ENCODE results near the gene FBXL19.
A peak's percentile ranks its signal among the peaks of the same experiment; 100 is the strongest.

Gene FBXL19

DNA sequence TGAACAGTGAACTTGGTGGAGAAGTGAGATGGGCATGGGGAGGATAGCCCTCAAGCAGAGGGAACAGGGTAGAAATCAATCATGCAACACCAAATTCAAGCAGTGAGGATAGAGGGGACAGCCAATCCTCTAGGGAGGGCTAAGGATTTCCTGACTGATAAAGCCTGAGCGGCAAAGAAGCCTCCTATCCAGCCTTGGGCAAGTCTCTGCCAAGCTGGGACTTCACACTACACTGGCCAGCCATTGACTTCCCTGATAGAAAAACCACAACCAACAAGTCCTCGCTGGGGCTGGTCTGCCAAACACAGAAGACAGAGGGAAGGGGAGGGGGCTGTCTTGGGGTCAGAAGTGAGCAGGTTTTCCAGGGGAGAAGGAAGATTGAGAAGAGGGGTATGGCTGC, 2.5 kb upstream of the FBXL19 start:
- TF ChIP-seq, protein P1, sequence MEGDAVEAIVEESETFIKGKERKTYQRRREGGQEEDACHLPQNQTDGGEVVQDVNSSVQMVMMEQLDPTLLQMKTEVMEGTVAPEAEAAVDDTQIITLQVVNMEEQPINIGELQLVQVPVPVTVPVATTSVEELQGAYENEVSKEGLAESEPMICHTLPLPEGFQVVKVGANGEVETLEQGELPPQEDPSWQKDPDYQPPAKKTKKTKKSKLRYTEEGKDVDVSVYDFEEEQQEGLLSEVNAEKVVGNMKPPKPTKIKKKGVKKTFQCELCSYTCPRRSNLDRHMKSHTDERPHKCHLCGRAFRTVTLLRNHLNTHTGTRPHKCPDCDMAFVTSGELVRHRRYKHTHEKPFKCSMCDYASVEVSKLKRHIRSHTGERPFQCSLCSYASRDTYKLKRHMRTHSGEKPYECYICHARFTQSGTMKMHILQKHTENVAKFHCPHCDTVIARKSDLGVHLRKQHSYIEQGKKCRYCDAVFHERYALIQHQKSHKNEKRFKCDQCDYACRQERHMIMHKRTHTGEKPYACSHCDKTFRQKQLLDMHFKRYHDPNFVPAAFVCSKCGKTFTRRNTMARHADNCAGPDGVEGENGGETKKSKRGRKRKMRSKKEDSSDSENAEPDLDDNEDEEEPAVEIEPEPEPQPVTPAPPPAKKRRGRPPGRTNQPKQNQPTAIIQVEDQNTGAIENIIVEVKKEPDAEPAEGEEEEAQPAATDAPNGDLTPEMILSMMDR (IDR thresholded peaks at IDR 0.05; ENCODE audit: low read depth, low read length) = no peak
- no peak for DNase-seq (ENCODE audit: extremely low read depth, low read depth)

DNA sequence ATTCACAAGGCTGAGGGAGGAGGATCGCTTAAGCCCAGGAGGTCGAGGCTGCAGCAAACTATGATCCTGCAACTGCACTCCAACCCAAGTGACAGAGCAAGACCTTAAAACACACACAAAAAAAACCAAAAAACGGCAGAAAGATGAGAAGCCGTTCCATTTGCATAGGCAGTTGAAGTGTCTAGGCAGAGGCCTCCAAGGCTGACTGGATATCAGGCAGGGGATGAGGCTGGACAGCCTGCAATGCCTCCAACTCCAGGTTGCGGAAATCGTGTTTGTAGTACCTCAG, 2.0 kb upstream of the FBXL19 start:
- no peak for DNase-seq (ENCODE audit: extremely low read depth, low read depth)
- TF ChIP-seq, protein P1 (IDR thresholded peaks at IDR 0.05; ENCODE audit: low read depth, low read length) = no peak

DNA sequence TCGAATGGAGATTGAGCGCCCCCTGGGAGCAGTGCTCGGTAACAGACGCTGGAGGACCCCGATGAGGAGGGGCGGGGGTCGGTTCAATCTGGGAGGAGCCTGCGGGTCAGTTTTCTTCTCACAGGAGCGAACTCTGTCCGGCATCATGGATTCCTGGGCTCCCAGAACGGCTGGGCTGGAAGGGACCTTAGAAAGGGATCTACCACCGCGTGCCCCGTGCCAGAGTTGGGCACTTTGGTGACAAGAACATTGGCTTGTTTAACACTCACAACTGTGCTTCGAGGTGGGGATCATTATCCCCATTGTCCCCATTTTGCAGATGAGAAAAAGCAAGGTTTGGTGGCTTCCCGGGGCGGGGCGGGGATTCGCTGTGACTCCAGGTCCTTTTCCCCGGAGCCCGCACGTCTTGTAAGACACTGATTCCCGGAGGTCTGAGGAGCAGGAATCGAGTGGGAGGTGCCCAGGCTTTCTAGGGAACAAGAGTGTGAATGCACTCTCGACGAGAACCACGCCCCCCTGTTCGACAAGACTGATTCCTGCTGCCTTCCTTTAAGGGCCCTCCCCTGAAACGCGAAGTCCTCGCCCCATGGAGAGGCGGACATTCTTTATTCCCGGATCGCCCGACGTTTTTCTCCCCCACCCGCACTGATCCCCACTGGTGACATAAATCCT, 1.5 kb upstream of the FBXL19 start:
- TF ChIP-seq, protein P1 (IDR thresholded peaks at IDR 0.05; ENCODE audit: low read depth, low read length) = peak; percentile 88
- DNase-seq (ENCODE audit: extremely low read depth, low read depth) = peak; percentile 64

DNA sequence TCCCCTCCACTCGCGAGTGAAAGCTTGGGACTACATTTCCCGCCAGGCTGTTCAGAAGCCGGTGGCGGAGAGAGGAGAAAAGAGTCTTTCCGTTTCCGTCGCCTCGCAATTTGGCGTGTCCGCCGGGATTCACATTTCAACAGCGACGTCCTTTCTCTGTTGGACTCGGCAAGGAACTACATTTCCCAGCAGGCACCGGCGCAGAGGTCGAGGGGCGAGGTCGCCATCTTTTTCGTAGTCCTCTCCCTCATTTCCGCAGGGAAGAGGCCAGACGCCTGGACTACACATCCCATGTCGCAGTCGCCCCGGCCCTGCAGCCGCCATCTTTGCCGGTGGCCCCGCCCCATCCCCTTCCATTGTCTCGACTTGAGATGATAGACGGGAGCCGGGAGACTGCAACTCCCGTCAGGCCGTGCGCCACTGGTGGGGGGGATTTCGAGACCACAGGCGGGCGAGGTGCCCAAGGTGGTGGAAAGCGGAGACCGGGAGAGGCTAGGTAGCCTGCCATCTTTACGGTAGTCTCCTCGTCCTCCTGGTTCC, 882 bp upstream of the FBXL19 start:
- TF ChIP-seq, protein P1 (IDR thresholded peaks at IDR 0.05; ENCODE audit: low read depth, low read length) = no peak
- DNase-seq (ENCODE audit: extremely low read depth, low read depth) = peak; percentile 99

DNA sequence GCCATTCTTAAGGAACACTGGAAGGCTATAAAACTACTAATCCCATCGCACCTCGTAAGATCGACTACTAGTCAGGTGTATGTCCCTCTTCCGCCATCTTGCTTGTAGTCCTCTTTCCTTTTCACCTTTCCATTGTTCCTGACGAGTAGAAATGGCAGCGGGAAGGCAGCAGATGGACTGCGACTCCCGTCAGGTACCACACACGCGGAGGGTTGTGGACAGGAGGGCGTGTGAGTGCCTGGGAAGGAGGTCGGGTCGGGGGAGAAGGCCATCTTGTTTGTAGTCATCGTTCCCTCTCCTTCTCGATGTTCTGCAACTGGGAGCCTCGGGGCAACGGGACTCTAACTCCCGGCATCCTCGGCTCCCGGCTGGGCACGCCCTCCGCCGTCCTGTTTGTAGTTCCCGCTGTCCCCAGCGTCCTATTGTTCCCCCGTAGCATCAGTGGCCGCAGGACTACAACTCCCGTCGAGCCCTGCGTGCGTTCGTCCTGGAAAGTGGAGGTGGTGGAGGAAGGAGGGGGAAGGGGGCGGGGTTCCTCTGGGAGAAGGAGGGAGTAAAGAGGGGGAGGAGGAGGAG, 324 bp upstream of the FBXL19 start:
- peak; percentile 99 for DNase-seq (ENCODE audit: extremely low read depth, low read depth)
- TF ChIP-seq, protein P1 (IDR thresholded peaks at IDR 0.05; ENCODE audit: low read depth, low read length) = no peak

DNA sequence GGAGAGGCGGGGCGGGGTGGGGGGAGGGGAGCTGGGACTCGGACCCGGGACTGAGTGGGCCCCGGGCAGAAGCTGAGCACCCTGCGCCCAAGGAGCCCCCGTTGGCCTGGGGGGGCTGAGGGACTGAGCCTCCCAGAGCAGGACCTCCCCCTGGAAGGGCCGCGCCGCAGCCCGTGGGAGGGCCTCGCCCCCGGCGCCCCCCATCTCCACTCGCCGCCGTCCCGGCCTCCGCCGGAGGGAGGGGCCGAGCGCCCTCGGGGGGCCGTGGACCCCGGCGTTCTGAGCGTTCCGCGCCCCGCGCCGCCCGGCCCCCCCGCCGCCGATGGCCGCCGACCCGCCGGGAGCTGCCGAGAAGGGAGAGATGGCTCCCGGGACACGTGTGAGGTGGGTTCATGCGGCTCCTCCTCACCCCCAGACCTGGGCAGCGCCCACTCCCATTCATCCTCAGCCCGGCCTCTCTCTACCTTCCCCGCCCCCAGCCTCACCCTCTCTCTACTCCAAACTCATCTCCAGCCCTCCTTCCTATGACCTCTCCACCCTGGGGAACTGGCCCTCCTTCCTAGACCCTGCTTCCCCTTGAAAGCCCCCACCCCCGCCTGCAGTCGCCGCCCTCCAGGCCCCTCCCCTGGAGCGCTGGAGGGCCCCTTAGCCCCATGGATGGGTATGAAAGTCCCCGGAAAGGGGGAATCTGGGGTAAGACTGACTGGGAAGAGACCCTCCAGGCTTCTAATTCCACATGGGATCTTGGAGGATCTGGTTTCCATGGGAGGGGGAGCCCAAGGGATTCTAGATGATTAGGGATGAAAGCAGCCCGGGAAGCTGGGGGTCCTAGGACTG, 922 bp downstream of the FBXL19 start:
- DNase-seq (ENCODE audit: extremely low read depth, low read depth) = no peak
- TF ChIP-seq, protein P1 (IDR thresholded peaks at IDR 0.05; ENCODE audit: low read depth, low read length) = no peak
